Measurements from ENCODE around the gene PITPNB.

PITPNB gene

GRCh38 chr22:27857443-27857842 lies 61.6 kb downstream of the PITPNB start:
- H4K20me1 ChIP-seq (ENCODE audit: insufficient read depth, low read length) = no peaks in the 10 kb centered on the region
- TF ChIP-seq, protein P1, sequence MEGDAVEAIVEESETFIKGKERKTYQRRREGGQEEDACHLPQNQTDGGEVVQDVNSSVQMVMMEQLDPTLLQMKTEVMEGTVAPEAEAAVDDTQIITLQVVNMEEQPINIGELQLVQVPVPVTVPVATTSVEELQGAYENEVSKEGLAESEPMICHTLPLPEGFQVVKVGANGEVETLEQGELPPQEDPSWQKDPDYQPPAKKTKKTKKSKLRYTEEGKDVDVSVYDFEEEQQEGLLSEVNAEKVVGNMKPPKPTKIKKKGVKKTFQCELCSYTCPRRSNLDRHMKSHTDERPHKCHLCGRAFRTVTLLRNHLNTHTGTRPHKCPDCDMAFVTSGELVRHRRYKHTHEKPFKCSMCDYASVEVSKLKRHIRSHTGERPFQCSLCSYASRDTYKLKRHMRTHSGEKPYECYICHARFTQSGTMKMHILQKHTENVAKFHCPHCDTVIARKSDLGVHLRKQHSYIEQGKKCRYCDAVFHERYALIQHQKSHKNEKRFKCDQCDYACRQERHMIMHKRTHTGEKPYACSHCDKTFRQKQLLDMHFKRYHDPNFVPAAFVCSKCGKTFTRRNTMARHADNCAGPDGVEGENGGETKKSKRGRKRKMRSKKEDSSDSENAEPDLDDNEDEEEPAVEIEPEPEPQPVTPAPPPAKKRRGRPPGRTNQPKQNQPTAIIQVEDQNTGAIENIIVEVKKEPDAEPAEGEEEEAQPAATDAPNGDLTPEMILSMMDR (IDR thresholded peaks at IDR 0.05; ENCODE audit: low read length) = no peak
- no peak for TF ChIP-seq EZH2 (IDR thresholded peaks at IDR 0.05; ENCODE audit: borderline replicate concordance, low read length)
- no peaks in the 10 kb centered on the region for H3K4me1 ChIP-seq (ENCODE audit: insufficient read depth, low read length, severe bottlenecking)
- H3K36me3 ChIP-seq (ENCODE audit: insufficient read depth, low read length) = peaks cover 90% of the 10 kb centered on the region
- H3K9me3 ChIP-seq (ENCODE audit: low read length) = no peaks in the 10 kb centered on the region
- no peak overlapping the region for H3K9ac ChIP-seq (ENCODE audit: low read length)
- no peaks in the 10 kb centered on the region for H3K79me2 ChIP-seq (ENCODE audit: insufficient read depth, low read length)
- no peaks in the 10 kb centered on the region for H3F3A ChIP-seq (ENCODE audit: insufficient read depth, low read length)
- H3K4me2 ChIP-seq (ENCODE audit: low read length) = no peak overlapping the region
- no peaks in the 10 kb centered on the region for H3K27me3 ChIP-seq (ENCODE audit: insufficient read depth, low read length)
- H2AFZ ChIP-seq (ENCODE audit: low read length) = no peak overlapping the region
- H3K27ac ChIP-seq (ENCODE audit: low read depth, low read length, poor library complexity, severe bottlenecking) = no peak overlapping the region
- H3K4me3 ChIP-seq (ENCODE audit: low read depth, low read length, poor library complexity, severe bottlenecking) = no peak overlapping the region
- H3K9me2 ChIP-seq (ENCODE audit: low read depth, low read length) = no peaks in the 10 kb centered on the region

- H3K36me3 ChIP-seq (ENCODE audit: insufficient read depth, low read length) = peaks cover 89% of the 10 kb centered on the region
- no peak overlapping the region for H3K27ac ChIP-seq (ENCODE audit: low read depth, low read length, poor library complexity, severe bottlenecking)
- no peaks in the 10 kb centered on the region for H3K4me1 ChIP-seq (ENCODE audit: insufficient read depth, low read length, severe bottlenecking)
Observed at GRCh38 chr22:27856386-27856785, 62.7 kb downstream of the PITPNB start.

GRCh38 chr22:27853424-27853823 lies 65.6 kb downstream of the PITPNB start:
- TF ChIP-seq EZH2 (IDR thresholded peaks at IDR 0.05; ENCODE audit: borderline replicate concordance, low read length) = no peak
- TF ChIP-seq, protein P1 (IDR thresholded peaks at IDR 0.05; ENCODE audit: low read length) = no peak
- Histone ChIP-seq H3K4me3 (ENCODE audit: low read depth, low read length, poor library complexity, severe bottlenecking) (no peak overlapping the region), H3K27ac (ENCODE audit: low read depth, low read length, poor library complexity, severe bottlenecking) (no peak overlapping the region), H2AFZ (ENCODE audit: low read length) (no peak overlapping the region), H4K20me1 (ENCODE audit: insufficient read depth, low read length) (no peaks in the 10 kb centered on the region), H3K9me3 (ENCODE audit: low read length) (no peaks in the 10 kb centered on the region), H3K79me2 (ENCODE audit: insufficient read depth, low read length) (no peaks in the 10 kb centered on the region), H3K9me2 (ENCODE audit: low read depth, low read length) (no peaks in the 10 kb centered on the region), H3K36me3 (ENCODE audit: insufficient read depth, low read length) (peaks cover 90% of the 10 kb centered on the region), H3K4me1 (ENCODE audit: insufficient read depth, low read length, severe bottlenecking) (no peaks in the 10 kb centered on the region), H3K4me2 (ENCODE audit: low read length) (no peak overlapping the region), H3F3A (ENCODE audit: insufficient read depth, low read length) (no peaks in the 10 kb centered on the region), H3K9ac (ENCODE audit: low read length) (no peak overlapping the region), H3K27me3 (ENCODE audit: insufficient read depth, low read length) (no peaks in the 10 kb centered on the region)

More at GRCh38 chr22:27856386-27856785, 62.7 kb downstream of the PITPNB start:
- no peaks in the 10 kb centered on the region for H3K9me2 ChIP-seq (ENCODE audit: low read depth, low read length)
- H3F3A ChIP-seq (ENCODE audit: insufficient read depth, low read length) = no peaks in the 10 kb centered on the region
- H2AFZ ChIP-seq (ENCODE audit: low read length) = no peak overlapping the region
- no peak overlapping the region for H3K4me3 ChIP-seq (ENCODE audit: low read depth, low read length, poor library complexity, severe bottlenecking)
- TF ChIP-seq, protein P1 (IDR thresholded peaks at IDR 0.05; ENCODE audit: low read length) = no peak
- TF ChIP-seq EZH2 (IDR thresholded peaks at IDR 0.05; ENCODE audit: borderline replicate concordance, low read length) = no peak
- no peaks in the 10 kb centered on the region for H3K79me2 ChIP-seq (ENCODE audit: insufficient read depth, low read length)
- no peaks in the 10 kb centered on the region for H4K20me1 ChIP-seq (ENCODE audit: insufficient read depth, low read length)
- H3K9me3 ChIP-seq (ENCODE audit: low read length) = no peaks in the 10 kb centered on the region
- no peaks in the 10 kb centered on the region for H3K27me3 ChIP-seq (ENCODE audit: insufficient read depth, low read length)
- H3K9ac ChIP-seq (ENCODE audit: low read length) = no peak overlapping the region
- no peak overlapping the region for H3K4me2 ChIP-seq (ENCODE audit: low read length)
